NK-92 treated with Interleukin-12 subunit alpha and Interleukin-12 subunit beta, amount 100 ng/mL, for 24 hours (cell line): Measurements from ENCODE around the gene NUP88.

ENCODE experiments used
- DNase-seq: peaks from one replicate; lab custom pipeline; 2025; lab: John Stamatoyannopoulos, UW

NUP88 gene

DNA sequence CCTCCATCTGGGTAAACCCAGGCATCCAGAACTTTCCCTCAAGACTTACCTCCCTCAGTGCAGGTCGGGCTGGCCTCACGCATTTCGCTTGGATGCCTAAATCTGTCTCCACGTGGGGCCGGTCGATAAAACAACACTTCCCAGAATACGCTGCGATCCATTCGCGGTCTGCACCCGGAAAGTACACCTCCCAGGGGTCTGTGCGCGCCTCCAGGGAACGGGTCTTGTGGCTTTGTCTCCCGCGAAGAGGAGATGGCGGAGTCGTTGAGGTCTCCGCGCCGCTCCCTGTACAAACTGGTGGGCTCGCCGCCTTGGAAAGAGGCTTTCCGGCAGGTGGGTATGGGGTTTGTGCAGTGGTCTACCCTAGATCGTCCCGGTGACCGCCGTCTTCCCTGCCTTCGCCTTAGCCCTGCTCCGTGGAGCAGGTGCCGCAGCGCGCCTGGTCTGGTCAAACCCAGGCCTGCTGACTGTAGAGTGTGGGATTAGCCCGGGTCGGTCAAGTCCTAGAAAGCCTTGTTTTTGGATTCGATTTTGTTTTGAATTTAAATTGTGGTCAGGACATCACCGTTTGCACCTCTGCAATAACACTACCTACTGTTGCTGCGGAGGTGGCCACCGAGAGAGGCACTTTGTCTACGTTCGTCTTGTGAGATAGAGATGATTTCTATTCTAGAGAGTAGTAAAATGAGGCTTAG lies 644 bp upstream of the NUP88 start, which contains the start of gene RPAIN:
Gene RPAIN (plus strand): TSS at position 224 of the 695 bp plus-strand sequence. CDS start 29 bp downstream, at position 253.
- peak; percentile 69 for DNase-seq

GRCh38 chr17:5418858-5419355 lies 555 bp downstream of the NUP88 start:
- peak; percentile 41 for DNase-seq

DNA sequence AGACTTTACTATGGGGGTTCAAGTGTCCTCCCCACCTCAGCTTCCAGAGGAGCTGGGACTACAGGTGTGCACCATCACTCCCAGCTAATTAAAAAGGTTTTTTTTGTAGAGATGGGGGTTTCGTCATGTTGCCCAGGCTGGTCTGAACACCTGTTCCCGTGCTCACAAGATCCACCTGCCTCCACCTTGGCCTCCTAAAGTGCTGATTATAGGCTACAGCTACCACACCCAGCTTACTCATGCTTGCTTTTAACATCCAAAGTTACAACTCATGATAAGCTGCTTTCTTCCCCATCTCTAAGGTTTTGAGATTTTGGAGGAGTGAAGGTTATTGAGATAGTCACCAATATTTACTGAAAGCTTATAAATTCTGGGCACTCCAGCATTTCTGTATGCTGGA lies 2.6 kb downstream of the NUP88 start:
- DNase-seq = no peak

- DNase-seq = no peak
Observed at GRCh38 chr17:5413682-5414081, 5.8 kb downstream of the NUP88 start.

DNA sequence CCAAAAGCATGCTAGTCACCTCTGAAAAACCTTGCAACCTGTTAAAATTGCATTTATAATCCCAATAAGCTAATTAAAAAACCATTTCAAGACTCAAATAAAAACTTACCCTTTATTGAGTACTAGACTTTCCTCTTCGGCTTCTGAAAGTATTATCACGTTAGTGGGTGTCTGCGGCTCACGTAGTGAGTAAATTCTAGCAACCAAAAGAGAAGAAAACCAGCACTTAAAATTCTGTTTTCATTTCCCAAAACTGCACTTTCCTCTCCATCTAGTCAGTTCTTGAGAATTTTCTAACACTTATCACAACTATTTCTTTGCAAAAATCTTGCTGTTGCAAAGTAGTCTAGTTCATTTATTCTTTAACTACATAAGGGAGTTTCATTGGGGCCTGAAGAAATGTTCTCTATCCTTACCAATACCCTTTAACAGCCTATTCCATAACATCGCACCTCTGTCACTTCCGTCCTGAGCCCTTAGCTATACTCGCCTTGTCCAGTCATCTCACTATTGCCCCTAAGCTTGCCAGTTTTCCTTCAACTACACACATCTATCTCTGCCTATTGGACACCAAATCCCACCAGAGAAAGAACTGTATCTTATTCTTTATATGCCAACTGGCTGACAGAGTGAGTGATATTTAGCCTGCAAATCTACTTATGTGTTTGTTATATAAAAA lies 8.7 kb downstream of the NUP88 start:
- no peak for DNase-seq

DNA sequence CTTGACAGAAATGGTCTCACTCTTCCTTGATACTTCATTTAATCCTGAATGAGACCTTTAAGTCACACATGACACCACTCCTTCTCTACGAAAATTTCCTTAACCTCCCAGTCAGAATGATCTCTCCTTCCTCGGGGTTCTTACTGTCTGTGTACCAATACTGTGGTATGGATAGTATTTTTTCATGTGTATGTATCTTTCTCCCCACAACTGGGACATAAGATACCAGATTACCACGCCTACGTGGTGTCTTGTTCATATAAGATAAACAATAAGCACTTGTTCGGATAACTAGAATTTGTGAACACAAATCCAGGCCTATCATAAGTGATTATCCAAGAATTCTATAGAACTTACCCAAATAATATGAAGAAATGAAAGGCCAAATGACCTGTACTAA lies 11.3 kb downstream of the NUP88 start:
- no peak for DNase-seq

DNA sequence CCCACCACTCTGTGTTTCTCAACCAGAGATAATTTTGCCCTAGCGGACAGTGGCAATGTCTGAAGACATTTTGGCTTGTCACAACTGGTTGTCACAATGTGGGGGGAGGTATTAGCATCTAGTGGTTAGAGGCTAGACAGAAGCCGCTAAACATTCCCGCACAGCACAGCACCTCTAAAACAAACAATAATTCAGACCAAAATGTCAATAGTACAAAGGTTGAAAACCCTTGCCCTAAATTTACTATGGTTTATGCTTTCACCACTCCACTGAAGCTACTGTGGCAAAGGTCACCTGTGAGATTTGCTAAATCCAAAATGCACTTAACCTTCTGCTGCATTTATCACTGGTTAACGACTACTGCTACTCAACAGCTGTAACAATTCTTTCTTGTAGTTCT lies 14.1 kb downstream of the NUP88 start:
- no peak for DNase-seq

- no peak for DNase-seq
Observed at GRCh38 chr17:5399767-5400166, 19.7 kb downstream of the NUP88 start.

GRCh38 chr17:5396612-5397011 lies 22.9 kb downstream of the NUP88 start:
- DNase-seq = no peak

DNA sequence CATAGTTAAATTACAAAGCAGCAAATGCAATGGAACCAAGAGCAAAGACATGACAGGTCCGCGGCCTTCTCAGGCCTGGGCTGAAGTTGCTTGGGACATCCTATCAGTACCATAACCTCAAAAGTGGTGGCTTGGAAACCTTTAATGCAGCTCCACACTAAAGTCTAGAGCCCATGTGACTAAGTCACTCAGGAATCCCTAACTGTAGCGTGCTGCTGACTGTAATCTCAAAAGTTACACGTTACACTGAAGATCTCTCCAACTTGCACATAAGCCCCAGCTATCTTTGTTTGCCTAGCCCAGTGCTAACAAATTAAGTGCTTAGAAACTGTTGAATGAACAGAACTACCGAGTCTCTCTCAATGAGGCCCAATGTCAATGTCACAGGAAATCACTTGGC lies 27.8 kb downstream of the NUP88 start:
- DNase-seq = no peak

- DNase-seq = no peak
Observed at GRCh38 chr17:5381542-5381941, 37.9 kb downstream of the NUP88 start.

DNA sequence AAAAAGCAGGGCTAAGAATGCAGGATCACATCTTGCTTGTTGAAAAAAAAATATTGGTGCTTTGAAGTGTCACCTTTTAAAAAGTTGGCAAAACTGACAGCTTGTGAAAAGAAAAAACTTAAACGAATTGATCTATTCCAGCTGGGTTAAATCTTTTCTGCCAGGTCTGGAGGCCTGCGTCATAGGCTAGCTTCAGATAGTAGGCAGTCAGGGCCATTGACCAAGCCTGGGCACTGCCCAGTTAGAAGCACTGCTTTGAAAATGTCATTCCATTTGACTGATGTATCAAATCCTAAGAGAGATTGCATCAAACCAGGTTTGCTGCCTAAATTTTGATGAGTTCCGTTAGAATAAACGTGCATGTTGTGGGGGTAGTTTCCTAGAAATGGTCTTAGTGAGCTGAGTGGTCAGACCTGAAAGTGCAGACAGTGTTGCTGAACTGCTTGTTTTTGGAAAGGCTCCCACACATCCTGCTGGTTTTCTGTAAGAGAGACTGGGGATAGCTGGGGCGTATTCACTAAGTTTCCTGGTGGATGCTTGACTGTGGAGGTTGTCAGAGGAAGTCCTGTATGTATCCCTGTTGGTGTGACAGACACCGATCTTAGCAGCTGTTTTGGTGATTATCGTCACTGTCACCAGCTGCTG lies 38.8 kb downstream of the NUP88 start:
- DNase-seq = no peak

- no peak for DNase-seq
Observed at GRCh38 chr17:5379351-5380107, 39.9 kb downstream of the NUP88 start.

- no peak for DNase-seq
Observed at GRCh38 chr17:5378566-5379207, 40.8 kb downstream of the NUP88 start.

DNA sequence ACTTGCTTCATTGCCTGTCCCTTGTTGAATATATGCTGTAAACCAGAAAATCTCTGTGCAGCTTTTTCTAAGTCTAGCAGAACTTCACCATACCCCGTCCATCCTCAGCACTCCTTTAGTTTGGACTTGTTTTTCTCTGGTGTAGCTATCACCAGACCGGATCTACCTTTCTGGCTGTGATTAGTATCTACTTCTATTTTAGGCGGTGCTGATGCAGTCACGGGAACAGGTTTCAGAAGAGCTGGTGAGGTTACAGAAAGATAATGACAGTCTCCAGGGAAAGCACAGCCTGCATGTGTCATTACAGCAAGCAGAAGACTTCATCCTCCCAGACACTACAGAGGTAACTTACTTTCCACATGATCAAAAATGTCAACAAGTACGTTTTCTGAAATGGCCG lies 46.4 kb downstream of the NUP88 start:
- DNase-seq = no peak

DNA sequence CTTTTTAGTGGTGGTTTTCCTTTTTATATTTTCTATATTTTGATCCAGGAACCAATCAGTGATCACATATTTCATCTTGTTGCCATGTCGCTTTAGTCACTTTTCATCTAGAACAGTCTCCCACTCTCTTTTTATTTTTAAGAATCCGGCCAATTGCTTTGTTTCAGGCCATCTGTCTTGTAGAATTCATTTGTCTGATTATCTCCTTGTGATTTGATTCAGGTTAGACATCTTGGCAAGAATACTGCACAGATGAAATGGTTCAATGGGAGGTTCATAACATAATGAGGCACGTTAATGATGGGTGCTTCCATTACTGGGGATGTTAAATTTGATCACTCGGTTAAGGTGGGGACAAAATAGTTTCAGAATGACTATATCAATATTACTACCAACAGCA lies 49.1 kb downstream of the NUP88 start:
- no peak for DNase-seq

- DNase-seq = no peak
Observed at GRCh38 chr17:5365831-5366230, 53.6 kb downstream of the NUP88 start.

DNA sequence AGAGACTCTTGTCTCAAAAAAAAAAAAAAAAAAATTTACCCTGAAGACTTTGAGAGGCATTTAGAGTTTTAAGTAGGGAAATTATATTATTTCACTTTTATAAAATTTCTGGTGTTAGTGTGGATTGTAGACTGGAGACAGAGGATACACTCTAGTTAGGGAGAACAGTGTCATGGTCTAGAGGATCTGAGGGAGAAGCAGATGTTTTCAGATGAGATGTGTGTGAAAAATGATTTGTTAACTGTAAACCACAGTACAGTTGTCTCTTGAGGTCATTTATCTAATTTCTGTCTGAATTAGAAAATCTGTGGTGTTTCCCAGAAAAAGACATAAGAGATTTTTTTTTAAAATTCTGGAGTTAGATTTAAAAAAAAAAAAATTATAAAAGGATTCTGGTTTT lies 54.8 kb downstream of the NUP88 start:
- DNase-seq = no peak

GRCh38 chr17:5364156-5364555 lies 55.3 kb downstream of the NUP88 start:
- DNase-seq = no peak

GRCh38 chr17:5362162-5362811 lies 57.2 kb downstream of the NUP88 start:
- no peak for DNase-seq

GRCh38 chr17:5361426-5361825 lies 58.0 kb downstream of the NUP88 start:
- no peak for DNase-seq
